Suprapubic skin (tissue), 3 donors: ENCODE measurements around the gene ARAF.

Source experiments
- POLR2AphosphoS5 ChIP-seq, 3 donors: sonication (generic); formaldehyde crosslinking; IDR thresholded peaks; one replicate each; pipeline ENCODE4 v1.6.1; 2017; ENCODE audit warnings: antibody characterized with exemption in 3 of 3
- TF ChIP-seq, protein P1 (sequence below), 2 donors: fragments of 200-600 bp in 1 of 2; fragments of 450-650 bp in 1 of 2; sonication (generic) in 1 of 2; IDR thresholded peaks; one replicate each; pipeline ENCODE4 v1.5.1; 2016 to 2019; ENCODE audit warnings: antibody characterized with exemption in 2 of 2, mild to moderate bottlenecking in 1 of 2, moderate library complexity in 1 of 2

DNA sequence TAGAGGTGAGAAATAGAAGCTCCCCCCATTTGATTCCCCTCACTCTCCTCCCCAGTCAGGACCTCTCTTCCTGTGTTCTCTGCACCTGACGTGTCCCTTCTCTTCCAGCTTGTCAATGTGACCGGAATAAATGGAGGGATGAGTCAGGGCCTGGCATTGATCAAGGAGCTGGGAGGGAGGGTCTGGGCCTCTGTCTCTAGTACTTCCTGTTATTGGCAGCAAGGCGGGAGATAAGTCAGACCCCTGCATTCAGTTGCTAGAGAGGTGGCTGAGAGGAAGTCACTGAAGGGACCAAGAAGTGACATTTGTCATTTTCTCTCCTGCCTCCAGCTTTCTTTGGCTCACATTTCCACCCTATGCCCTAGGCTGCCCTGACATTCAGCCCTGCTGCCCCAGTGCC, 42.9 kb upstream of the ARAF start:
- TF ChIP-seq, protein P1, sequence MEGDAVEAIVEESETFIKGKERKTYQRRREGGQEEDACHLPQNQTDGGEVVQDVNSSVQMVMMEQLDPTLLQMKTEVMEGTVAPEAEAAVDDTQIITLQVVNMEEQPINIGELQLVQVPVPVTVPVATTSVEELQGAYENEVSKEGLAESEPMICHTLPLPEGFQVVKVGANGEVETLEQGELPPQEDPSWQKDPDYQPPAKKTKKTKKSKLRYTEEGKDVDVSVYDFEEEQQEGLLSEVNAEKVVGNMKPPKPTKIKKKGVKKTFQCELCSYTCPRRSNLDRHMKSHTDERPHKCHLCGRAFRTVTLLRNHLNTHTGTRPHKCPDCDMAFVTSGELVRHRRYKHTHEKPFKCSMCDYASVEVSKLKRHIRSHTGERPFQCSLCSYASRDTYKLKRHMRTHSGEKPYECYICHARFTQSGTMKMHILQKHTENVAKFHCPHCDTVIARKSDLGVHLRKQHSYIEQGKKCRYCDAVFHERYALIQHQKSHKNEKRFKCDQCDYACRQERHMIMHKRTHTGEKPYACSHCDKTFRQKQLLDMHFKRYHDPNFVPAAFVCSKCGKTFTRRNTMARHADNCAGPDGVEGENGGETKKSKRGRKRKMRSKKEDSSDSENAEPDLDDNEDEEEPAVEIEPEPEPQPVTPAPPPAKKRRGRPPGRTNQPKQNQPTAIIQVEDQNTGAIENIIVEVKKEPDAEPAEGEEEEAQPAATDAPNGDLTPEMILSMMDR (IDR thresholded peaks at IDR 0.05), result no peak
- no peak for TF ChIP-seq POLR2AphosphoS5 (IDR thresholded peaks at IDR 0.05)
